ENCODE results near the gene MTG2. TPM values are rescaled to one million over a fixed set of nuclear protein-coding genes. Genes with fewer than 3 reads are reported as not detected.

The MTG2 gene
- total RNA-seq, 4 donors from 2014 or later = 21.4 to 42.0 (median 29.1) TPM

DNA sequence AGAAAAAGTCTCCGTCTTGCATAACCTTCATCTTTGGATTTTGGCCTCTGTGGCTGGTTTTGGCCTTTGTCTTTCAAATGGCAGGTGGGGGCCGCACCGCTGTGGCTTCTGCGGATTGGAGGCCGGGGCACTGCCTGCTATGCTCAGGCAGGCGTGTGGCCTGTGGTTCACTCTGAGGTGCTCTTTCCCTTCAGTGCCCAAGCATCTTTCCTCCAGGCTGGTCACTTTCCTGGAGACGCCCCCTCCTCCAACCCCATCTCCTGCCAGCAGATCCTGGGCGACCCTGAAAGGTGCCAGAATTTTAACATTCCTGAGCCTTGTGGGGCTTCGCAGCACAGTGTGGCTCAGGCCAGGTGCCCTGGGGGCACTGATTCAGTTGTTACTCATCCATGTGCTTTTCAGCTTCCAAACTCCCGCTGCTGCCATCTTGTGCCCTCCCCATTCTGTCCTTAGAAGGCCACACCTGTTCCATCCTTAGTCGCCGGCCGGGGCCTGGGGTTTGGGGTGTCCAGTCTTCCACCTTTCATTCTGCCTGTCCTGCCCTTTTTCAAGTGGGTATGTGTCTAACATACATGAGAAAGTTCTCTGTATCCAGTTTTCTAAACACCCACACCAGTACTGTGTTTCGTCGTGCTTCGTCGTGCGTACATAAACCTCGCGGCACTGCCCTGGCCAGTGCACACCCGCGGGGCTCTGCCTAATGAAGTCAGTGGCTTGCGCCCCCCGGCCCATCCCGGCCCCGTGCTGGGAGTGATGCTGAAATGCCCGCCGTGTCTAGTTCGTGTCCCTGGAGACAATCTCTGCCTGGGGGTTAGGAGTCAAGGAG is 27.2 kb upstream of the MTG2 start:
- DNase-seq (ENCODE audit: low spot score in 2 of 2) = no peak
- TF ChIP-seq, protein P1, sequence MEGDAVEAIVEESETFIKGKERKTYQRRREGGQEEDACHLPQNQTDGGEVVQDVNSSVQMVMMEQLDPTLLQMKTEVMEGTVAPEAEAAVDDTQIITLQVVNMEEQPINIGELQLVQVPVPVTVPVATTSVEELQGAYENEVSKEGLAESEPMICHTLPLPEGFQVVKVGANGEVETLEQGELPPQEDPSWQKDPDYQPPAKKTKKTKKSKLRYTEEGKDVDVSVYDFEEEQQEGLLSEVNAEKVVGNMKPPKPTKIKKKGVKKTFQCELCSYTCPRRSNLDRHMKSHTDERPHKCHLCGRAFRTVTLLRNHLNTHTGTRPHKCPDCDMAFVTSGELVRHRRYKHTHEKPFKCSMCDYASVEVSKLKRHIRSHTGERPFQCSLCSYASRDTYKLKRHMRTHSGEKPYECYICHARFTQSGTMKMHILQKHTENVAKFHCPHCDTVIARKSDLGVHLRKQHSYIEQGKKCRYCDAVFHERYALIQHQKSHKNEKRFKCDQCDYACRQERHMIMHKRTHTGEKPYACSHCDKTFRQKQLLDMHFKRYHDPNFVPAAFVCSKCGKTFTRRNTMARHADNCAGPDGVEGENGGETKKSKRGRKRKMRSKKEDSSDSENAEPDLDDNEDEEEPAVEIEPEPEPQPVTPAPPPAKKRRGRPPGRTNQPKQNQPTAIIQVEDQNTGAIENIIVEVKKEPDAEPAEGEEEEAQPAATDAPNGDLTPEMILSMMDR (IDR thresholded peaks at IDR 0.05) = no peak
- TF ChIP-seq POLR2A (IDR thresholded peaks at IDR 0.05) = no peak
- no peak overlapping the region for H3K4me3 ChIP-seq (ENCODE audit: low read depth, poor library complexity, severe bottlenecking)
- intact Hi-C loops (cut with DNase I; ENCODE audit: low total_unique reads) = no loop called here
- WGBS, 2 donors = 76 to 80% methylated on average over 29 of the region's 29 CpGs

DNA sequence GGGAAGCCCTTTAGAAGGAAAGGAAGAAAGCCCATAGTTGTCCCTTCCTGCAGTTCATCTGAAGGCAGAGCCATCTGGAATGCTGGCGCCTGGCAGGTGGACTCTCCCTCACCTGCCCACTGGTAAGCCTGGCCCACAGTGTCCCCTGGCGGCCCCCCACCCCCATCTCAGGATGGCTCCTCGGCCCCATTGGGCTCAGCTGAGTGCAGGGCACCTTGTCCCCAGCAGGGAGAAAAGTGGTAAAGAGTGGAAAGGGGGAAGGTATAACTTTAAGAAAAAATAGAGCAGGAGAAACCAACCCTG is 26.6 kb upstream of the MTG2 start:
- intact Hi-C loops (cut with DNase I; ENCODE audit: low total_unique reads) = no loop called here
- no peak for TF ChIP-seq POLR2A (IDR thresholded peaks at IDR 0.05)
- TF ChIP-seq, protein P1 (IDR thresholded peaks at IDR 0.05) = no peak
- H3K4me3 ChIP-seq (ENCODE audit: low read depth, poor library complexity, severe bottlenecking) = no peak overlapping the region

DNA sequence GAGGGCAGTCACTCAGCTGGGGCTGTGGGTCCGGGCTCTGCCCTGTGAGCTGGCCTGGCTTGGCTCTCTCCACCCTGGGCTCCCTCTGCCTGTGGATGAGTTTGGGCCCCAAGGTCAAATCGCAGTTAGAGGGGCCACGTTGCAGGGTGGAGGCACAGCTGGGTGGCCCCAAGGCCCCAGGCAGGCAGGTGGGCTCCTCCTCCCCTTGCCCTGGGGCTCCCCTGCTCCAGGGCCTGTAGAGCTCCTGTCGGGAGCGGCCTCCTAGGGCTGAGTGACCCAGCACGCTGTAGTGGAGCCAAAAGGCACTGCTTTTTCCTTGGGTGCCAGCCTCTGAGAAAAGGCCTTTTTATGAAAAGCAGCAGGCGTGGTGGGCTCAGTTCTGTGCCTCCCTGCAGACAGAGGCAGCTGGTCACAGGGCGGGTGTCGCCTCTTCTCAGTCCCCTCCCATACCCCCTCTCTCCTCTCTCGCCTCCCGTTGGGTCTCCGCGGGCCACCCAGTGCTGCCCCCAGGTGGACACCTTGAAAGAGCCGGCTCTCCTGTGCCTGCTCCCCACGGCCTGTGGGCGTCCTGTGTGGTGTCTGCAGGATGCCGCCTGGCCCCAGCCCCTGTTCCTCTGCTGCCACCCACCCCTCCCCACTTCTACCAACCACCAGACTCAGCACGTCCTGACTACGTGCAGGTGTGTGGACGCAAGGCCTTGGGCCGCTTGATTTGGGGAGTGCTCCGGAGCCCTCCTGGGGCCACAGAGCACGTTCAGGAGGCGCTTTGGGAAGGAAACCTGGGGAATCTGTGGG is 26.0 kb upstream of the MTG2 start:
- intact Hi-C loops (cut with DNase I; ENCODE audit: low total_unique reads) = no loop called here
- TF ChIP-seq, protein P1 (IDR thresholded peaks at IDR 0.05) = no peak
- TF ChIP-seq POLR2A (IDR thresholded peaks at IDR 0.05) = no peak
- WGBS, 2 donors = 48 to 55% methylated on average over 24 of the region's 24 CpGs
- DNase-seq (ENCODE audit: low spot score in 2 of 2) = peak in 1 of 2 donors; percentile 91
- no peak overlapping the region for H3K4me3 ChIP-seq (ENCODE audit: low read depth, poor library complexity, severe bottlenecking)

More for the DNA sequence above, 26.6 kb upstream of the MTG2 start:
- no peak for DNase-seq (ENCODE audit: low spot score in 2 of 2)
- WGBS, 2 donors = 85 to 87% methylated on average over 3 of the region's 3 CpGs

DNA sequence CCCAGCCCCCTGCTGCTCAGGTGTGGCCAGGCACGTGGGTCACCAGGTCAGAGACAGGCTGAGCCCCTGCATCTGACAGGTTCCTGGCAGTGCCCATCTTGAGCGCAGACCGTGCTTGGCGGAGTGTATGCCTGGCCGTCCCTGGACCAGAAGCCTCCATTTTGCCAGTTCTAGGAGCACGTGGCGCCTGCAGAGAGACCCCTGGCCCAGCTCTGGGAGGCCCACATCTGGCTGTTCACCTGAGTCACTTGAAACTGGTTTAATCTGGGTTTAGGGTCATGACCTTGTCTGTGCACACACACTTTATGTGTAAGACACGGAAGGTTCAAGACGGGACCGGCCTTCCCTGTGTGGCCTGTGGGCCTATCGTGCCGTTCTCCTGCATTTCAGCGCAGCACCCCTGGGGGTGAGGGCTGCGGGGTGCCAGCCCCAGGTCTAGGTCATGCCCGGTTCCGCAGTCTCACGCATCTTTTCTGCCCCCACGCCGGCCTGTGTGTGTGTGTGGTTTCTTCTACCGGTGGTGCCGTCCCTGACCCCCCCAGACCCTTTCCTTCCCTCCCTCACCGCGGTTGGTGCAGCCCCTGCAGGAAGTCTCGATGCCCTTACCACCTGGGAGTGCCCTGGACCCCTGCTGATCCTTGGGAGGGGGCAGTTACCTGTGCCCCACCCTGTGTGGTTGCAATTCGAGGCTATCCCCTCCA is 25.3 kb upstream of the MTG2 start:
- no peak for DNase-seq (ENCODE audit: low spot score in 2 of 2)
- 91% methylated on average over 23 to 25 of the region's 25 CpGs for WGBS, 2 donors
- intact Hi-C loops (cut with DNase I; ENCODE audit: low total_unique reads) = no loop called here
- TF ChIP-seq POLR2A (IDR thresholded peaks at IDR 0.05) = no peak
- TF ChIP-seq, protein P1 (IDR thresholded peaks at IDR 0.05) = no peak
- no peak overlapping the region for H3K4me3 ChIP-seq (ENCODE audit: low read depth, poor library complexity, severe bottlenecking)

DNA sequence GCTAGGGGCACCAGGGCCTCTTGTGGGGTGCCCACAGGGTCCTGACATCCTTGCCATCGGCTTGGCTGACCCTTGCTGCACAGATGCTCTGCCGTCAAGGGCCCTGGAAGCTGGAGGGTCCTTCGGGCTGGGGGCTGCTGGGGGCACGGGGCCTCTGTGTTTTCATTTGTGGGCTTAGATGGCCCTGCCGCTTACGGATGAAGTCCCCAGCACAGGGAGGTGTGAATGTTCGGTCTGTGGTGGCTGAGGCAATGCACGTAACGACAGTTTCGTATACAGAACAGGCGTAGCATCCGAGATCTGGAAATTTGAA is 24.8 kb upstream of the MTG2 start:
- WGBS, 2 donors = 98% methylated on average over 9 to 12 of the region's 12 CpGs
- intact Hi-C loops (cut with DNase I; ENCODE audit: low total_unique reads) = no loop called here
- TF ChIP-seq POLR2A (IDR thresholded peaks at IDR 0.05) = no peak
- TF ChIP-seq, protein P1 (IDR thresholded peaks at IDR 0.05) = no peak
- no peak for DNase-seq (ENCODE audit: low spot score in 2 of 2)
- H3K4me3 ChIP-seq (ENCODE audit: low read depth, poor library complexity, severe bottlenecking) = no peak overlapping the region

Measured in lower leg skin (tissue), 4 donors.